K562 (cell line): Measurements from ENCODE around the gene ZNF672. TPM values are rescaled to one million over a fixed set of nuclear protein-coding genes. Genes with fewer than 3 reads are reported as not detected.

Experiments used
- ATAC-seq: fragments of 200-7000 bp; cut with Tn5 transposase; 3 replicates; pipeline ENCODE4 v1.9.1; 2020; ENCODE audit warnings: moderate library complexity
- BruUV-seq: library from RNA; stranded (reverse); fragments of 400-500 nt; replicated peaks from 2 replicates; lab custom pipeline; 2021; lab: Mats Ljungman, UMichigan
- CTCF ChIA-PET: fragments of 300-600 bp; formaldehyde crosslinking; extraction: SDS; loops from one replicate; lab custom pipeline; 2021; ENCODE audit warnings: low intra/inter-chr PET ratio; lab: Yijun Ruan, JAX
- POLR2A ChIA-PET: fragments of 300-600, 350-650 bp; sonication (Branson Sonifier 250); formaldehyde crosslinking; extraction: SDS; loops from one replicate; lab custom pipeline; 2021; ENCODE audit warnings: antibody characterized with exemption, inconsistent platforms; lab: Yijun Ruan, JAX
- DNase-seq, 4 experiments: peaks; one replicate each; pipeline versions ENCODE4 v3.0.0 to v3.0.0-alpha.2; 2011 to 2018; ENCODE audit warnings: low spot score in 3 of 4, mixed read lengths in 3 of 4; ENCODE audit errors: extremely low read depth in 1 of 4
- FAIRE-seq: peaks from 2 replicates; lab custom pipeline; 2011; peaks lifted over from hg19 to GRCh38; lab: Jason Lieb, UNC
- H2AFZ ChIP-seq: 2 replicates; pipeline ENCODE4 v1.6.0; 2011; ENCODE audit warnings: low read depth, low read length, control low read depth, inconsistent platforms
- H3K27ac ChIP-seq: fragments of 200-600 bp; 3 replicates; pipeline ENCODE4 v1.8.0; 2011; ENCODE audit warnings: low read depth, mild to moderate bottlenecking, control low read depth, inconsistent platforms, low read length, moderate library complexity, mixed read lengths; ENCODE audit errors: extremely low read depth
- H3K27me3 ChIP-seq, 2 experiments: fragments of 300-600 bp in 1 of 2; 2 replicates in 1 of 2; 3 replicates in 1 of 2; pipeline versions ENCODE4 v1.6.0 to v1.8.0; 2011; ENCODE audit warnings: inconsistent platforms in 2 of 2, low read length in 2 of 2, mild to moderate bottlenecking in 1 of 2, mixed read lengths in 1 of 2, moderate library complexity in 1 of 2; ENCODE audit not compliant: control insufficient read depth in 2 of 2, insufficient read depth in 2 of 2
- H3K36me3 ChIP-seq: fragments of 300-600 bp; 3 replicates; pipeline ENCODE4 v1.8.0; 2011; ENCODE audit warnings: mild to moderate bottlenecking, low read length, inconsistent platforms; ENCODE audit not compliant: control insufficient read depth, insufficient read depth
- H3K4me1 ChIP-seq, 2 experiments: fragments of 200-600 bp in 1 of 2; replicated peaks in 1 of 2; 2 replicates in 1 of 2; 3 replicates in 1 of 2; pipeline versions ENCODE4 v1.5.1 to v1.8.0; 2011; ENCODE audit warnings: inconsistent platforms in 2 of 2, low read length in 2 of 2, mild to moderate bottlenecking in 1 of 2, mixed read lengths in 1 of 2, moderate library complexity in 1 of 2; ENCODE audit not compliant: control insufficient read depth in 2 of 2, insufficient read depth in 2 of 2
- H3K4me2 ChIP-seq: 2 replicates; pipeline ENCODE4 v1.6.1; 2011; ENCODE audit warnings: low read length, control low read depth, inconsistent platforms, mixed read lengths; ENCODE audit not compliant: insufficient read depth
- H3K4me3 ChIP-seq: fragments of 200-600 bp; sonication (generic), shearing (Covaris generic); 2 replicates; pipeline ENCODE4 v1.5.1; 2016; ENCODE audit warnings: control low read depth, inconsistent platforms
- H3K79me2 ChIP-seq: fragments of 200-600 bp; 3 replicates; pipeline ENCODE4 v1.8.0; 2011; ENCODE audit warnings: low read length, inconsistent platforms; ENCODE audit not compliant: control insufficient read depth, insufficient read depth
- H3K9ac ChIP-seq, 2 experiments: 2 replicates each; pipeline versions ENCODE4 v1.6.0 to v1.6.1; 2011; ENCODE audit warnings: low read depth in 2 of 2, low read length in 2 of 2, control low read depth in 1 of 2, inconsistent platforms in 1 of 2, mild to moderate bottlenecking in 1 of 2, mixed read lengths in 1 of 2; ENCODE audit not compliant: insufficient read depth in 1 of 2
- H3K9me1 ChIP-seq: one replicate; pipeline ENCODE4 v1.6.0; 2011; ENCODE audit warnings: inconsistent platforms, mild to moderate bottlenecking, low read length, moderate library complexity; ENCODE audit not compliant: control insufficient read depth, insufficient read depth
- H3K9me3 ChIP-seq: replicated peaks from 2 replicates; pipeline ENCODE4 v1.5.1; 2011; ENCODE audit warnings: low read depth, low read length, inconsistent platforms; ENCODE audit not compliant: control insufficient read depth, insufficient read depth
- H4K20me1 ChIP-seq: replicated peaks from 2 replicates; pipeline ENCODE4 v1.6.1; 2011; ENCODE audit warnings: low read length, inconsistent platforms, mixed read lengths; ENCODE audit not compliant: control insufficient read depth, insufficient read depth
- ARID1B ChIP-seq: fragments of 450-650 bp; IDR thresholded peaks from 2 replicates; pipeline ENCODE4 v1.6.1; 2016; ENCODE audit warnings: antibody characterized with exemption, mild to moderate bottlenecking, inconsistent platforms
- CREB1 ChIP-seq, 2 experiments: sonication (generic) in 1 of 2; formaldehyde crosslinking in 1 of 2; IDR thresholded peaks; 2 replicates each; pipeline versions ENCODE4 v1.6.1 to v1.8.0; 2012 to 2022; ENCODE audit warnings: inconsistent platforms in 1 of 2, mild to moderate bottlenecking in 1 of 2, missing genetic modification reagents in 1 of 2, moderate library complexity in 1 of 2
- CREM ChIP-seq: IDR thresholded peaks from 2 replicates; pipeline ENCODE4 v1.6.1; 2014; ENCODE audit warnings: antibody characterized with exemption, low read depth
- FOS ChIP-seq: IDR thresholded peaks from 3 replicates; pipeline ENCODE4 v1.6.1; 2011; ENCODE audit not compliant: insufficient read length; ENCODE audit errors: extremely low read depth
- NR4A1 ChIP-seq, 2 experiments: fragments of 250-450 bp in 1 of 2; fragments of 450-650 bp in 1 of 2; sonication (Bioruptor Pico) in 1 of 2; IDR thresholded peaks; 2 replicates each; pipeline versions ENCODE4 v1.4.0 to v1.6.1; 2016 to 2020; ENCODE audit warnings: mild to moderate bottlenecking in 2 of 2, missing compliant biosample characterization in 1 of 2, missing genetic modification characterization in 1 of 2, moderate library complexity in 1 of 2
- POLR2B ChIP-seq: fragments of 450-650 bp; IDR thresholded peaks from 2 replicates; pipeline ENCODE4 v1.6.1; 2018; ENCODE audit warnings: low read depth; ENCODE audit not compliant: partially characterized antibody
- SMARCB1 ChIP-seq: IDR thresholded peaks from 2 replicates; pipeline ENCODE4 v1.6.1; 2011; ENCODE audit warnings: improper control_type of control experiment, low read depth; ENCODE audit not compliant: insufficient read length
- SRF ChIP-seq, 2 experiments: fragments of 250-450, 450-650 bp in 1 of 2; sonication (Bioruptor Pico) in 1 of 2; sonication (generic) in 1 of 2; formaldehyde crosslinking; IDR thresholded peaks; 2 replicates each; pipeline versions ENCODE4 v1.5.0 to v1.5.1; 2020 to 2022; ENCODE audit warnings: mild to moderate bottlenecking in 1 of 2, missing genetic modification reagents in 1 of 2
- TAF1 ChIP-seq: IDR thresholded peaks from 2 replicates; pipeline ENCODE4 v1.6.1; 2011; ENCODE audit warnings: mild to moderate bottlenecking, low read length, moderate library complexity; ENCODE audit not compliant: insufficient read depth, control insufficient read depth, severe bottlenecking; ENCODE audit errors: extremely low read depth
- TFAP4 ChIP-seq: sonication (generic); formaldehyde crosslinking; IDR thresholded peaks from 2 replicates; pipeline ENCODE4 v1.8.0; 2022; ENCODE audit warnings: missing genetic modification reagents, mild to moderate bottlenecking, moderate library complexity, borderline replicate concordance
- THRA ChIP-seq: fragments of 450-650 bp; IDR thresholded peaks from 2 replicates; pipeline ENCODE4 v1.6.1; 2017; ENCODE audit warnings: mild to moderate bottlenecking, moderate library complexity
- ZKSCAN8 ChIP-seq: fragments of 200-800 bp; sonication (Bioruptor generic); IDR thresholded peaks from 2 replicates; pipeline ENCODE4 v1.6.1; 2016; ENCODE audit warnings: missing genetic modification characterization, missing compliant biosample characterization
- ZNF592 ChIP-seq: fragments of 450-650 bp; IDR thresholded peaks from 2 replicates; pipeline ENCODE4 v1.6.1; 2017; ENCODE audit warnings: antibody characterized with exemption, mild to moderate bottlenecking
- WGBS: fragments of 100-300 bp; shearing (Covaris generic); methylation state at CpG from one replicate; pipeline ENCODE4 v1.1.6; 2016; ENCODE audit warnings: low coverage, mixed read lengths; ENCODE audit not compliant: insufficient coverage; ENCODE audit errors: missing lambda C conversion rate; 5-methylcytosine and 5-hydroxymethylcytosine counted together
- in situ Hi-C: fragments of 300-500 bp; cut with MboI; formaldehyde crosslinking; loops from 4 replicates; pipeline ENCODE4 v1.15.0; 2018; ENCODE audit warnings: inconsistent platforms, mixed read lengths
- intact Hi-C: fragments of 100-400 bp; cut with micrococcal nuclease; formaldehyde crosslinking; loops from 2 replicates; pipeline ENCODE4 v1.14.2; 2022
- polyA plus RNA-seq, 8 experiments: library from polyadenylated mRNA; depleted of rRNA in 4 of 8; stranded (reverse) in 5 of 8; unstranded in 3 of 8; fragments of >200 nt; fragmentation: Nextera tagmentation in 2 of 8; fragmentation: Illumina TruSeq in 1 of 8; extraction: Ambion mirVana in 2 of 8; extraction: Trizol in 1 of 8; gene quantifications; 2 replicates each; pipeline versions ENCODE4 v1.2.1 to v1.2.3, GENCODE V29; 2011 to 2014; ENCODE audit warnings: inconsistent platforms in 1 of 8, missing spikeins in 1 of 8
- total RNA-seq, 7 experiments: library from RNA; depleted of rRNA in 6 of 7; stranded (reverse); fragments of >200 nt in 6 of 7; fragmentation: Illumina TruSeq in 2 of 7; extraction: Trizol in 2 of 7; gene quantifications; 2 replicates each; pipeline versions ENCODE4 v1.2.1 to v1.2.3, GENCODE V29; 2011 to 2021; ENCODE audit warnings: low replicate concordance in 1 of 7

ZNF672 gene
- total and polyA plus RNA-seq, 9 of the 15 experiments (the other 6 are each of a cell fraction or from before 2014, with no cell fraction given), result 1.9 to 57.9 (median 24.1) TPM

- peak; percentile 56 for FAIRE-seq
- ChIA-PET CTCF (no interaction called here), POLR2A (interaction anchor here (1.0 to 7.2 kb wide), 3 partner anchors 10 to 25 kb away, joined by 3 to 71 read pairs (median 4); partner anchors contain the start of gene ZNF672)
- no peaks in the 10 kb centered on the region for H3K9me3 ChIP-seq
- H2AFZ ChIP-seq, result peak overlapping the region; percentile 90
- DNase-seq, result peak; percentile 67 to 87 (median 72)
- 38% methylated on average over 39 of the region's 46 CpGs for WGBS
- intact Hi-C loops, result no loop called here
- H3K9me1 ChIP-seq, result no peaks in the 10 kb centered on the region
- H3K4me2 ChIP-seq, result peak overlapping the region; percentile 71
- peaks cover 26 to 31% of the 10 kb centered on the region in 2 experiments for H3K4me1 ChIP-seq
- no peak overlapping the region; the same call in 2 of the 3 replicates for H3K27ac ChIP-seq
- no peaks in the 10 kb centered on the region for H3K27me3 ChIP-seq
- H3K9ac ChIP-seq, result peak overlapping the region; percentile 49 to 93
- peak; percentile 69 for ATAC-seq
- in situ Hi-C loops, result no loop called here
- H3K4me3 ChIP-seq, result peak overlapping the region; percentile 42
- H3K79me2 ChIP-seq, result peaks cover 10% of the 10 kb centered on the region
- BruUV-seq, result no TSS peak
- H3K36me3 ChIP-seq, result no peaks in the 10 kb centered on the region
- no peaks in the 10 kb centered on the region for H4K20me1 ChIP-seq
- TF ChIP-seq SRF (CRISPR knock-in tag; IDR thresholded peaks at IDR 0.05) (peak in 1 of 2 experiments; percentile 47; a peak in 1 of 4 replicates), CREM (peak; percentile 34), POLR2B (peak; percentile 23), FOS (no peak), SMARCB1 (no peak), ZKSCAN8 (CRISPR knock-in tag) (no peak), CREB1 (IDR thresholded peaks at IDR 0.05) (0 out of 2 replicates have a peak, but pooled peaks have one; percentile 35), CREB1 (CRISPR knock-in tag; IDR thresholded peaks at IDR 0.05) (peak; percentile 56; the same call in 1 of the 2 replicates), NR4A1 (CRISPR knock-in tag; IDR thresholded peaks at IDR 0.05) (no peak; the same call in 1 of the 2 replicates), NR4A1 (tag; IDR thresholded peaks at IDR 0.05) (no peak), TFAP4 (peak; percentile 69; the same call in 1 of the 2 replicates), THRA (no peak), ZNF592 (0 out of 2 replicates have a peak, but pooled peaks have one; percentile 20), TAF1 (peak; percentile 47), ARID1B (no peak)
These were observed 25.2 kb downstream of the ZNF672 start for GRCh38 chr1:248862998-248863881.
